Activated CD4-positive, alpha-beta T cell treated with anti-CD3 and anti-CD28 coated beads for 4 hours (primary cell): ENCODE measurements around the gene LITAFD.
"Not testable (repeated sequence)": the region's sequence is repeated elsewhere in the genome, so short reads cannot be mapped to it uniquely, and the experiment has no call there.

ENCODE experiments used
- DNase-seq, 2 donors: peaks; one replicate each; pipeline ENCODE4 v3.0.0-alpha.2; 2020

The LITAFD gene

DNA sequence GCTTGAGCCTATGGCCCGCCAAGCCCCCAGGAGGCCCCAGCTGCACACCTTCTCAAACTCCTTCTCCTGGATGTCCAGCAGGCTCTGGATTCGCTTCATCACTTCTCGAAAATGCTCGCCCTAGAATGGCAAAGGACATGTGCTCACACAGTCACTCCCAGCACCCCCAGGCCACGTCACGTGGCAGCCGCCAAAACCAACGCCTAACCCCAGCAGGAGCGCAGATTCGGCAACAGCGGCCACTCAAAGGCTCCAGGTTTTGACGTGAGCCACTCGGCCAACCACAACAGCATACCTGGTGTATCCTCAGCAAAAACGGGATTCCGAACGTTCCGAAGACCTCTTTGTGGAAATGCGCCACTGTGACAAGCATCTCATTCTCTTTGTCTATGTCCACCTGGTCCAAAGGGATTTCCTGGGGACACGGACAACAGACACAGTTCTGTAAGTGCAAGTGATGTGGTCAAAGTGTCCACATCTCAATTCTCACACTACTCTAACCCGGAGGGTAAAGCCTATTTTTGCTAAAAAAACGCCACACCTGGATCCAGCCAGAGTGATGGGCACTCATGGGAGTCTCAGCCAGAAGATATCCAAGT, 12.7 kb downstream of the LITAFD start:
- DNase-seq = no peak

DNA sequence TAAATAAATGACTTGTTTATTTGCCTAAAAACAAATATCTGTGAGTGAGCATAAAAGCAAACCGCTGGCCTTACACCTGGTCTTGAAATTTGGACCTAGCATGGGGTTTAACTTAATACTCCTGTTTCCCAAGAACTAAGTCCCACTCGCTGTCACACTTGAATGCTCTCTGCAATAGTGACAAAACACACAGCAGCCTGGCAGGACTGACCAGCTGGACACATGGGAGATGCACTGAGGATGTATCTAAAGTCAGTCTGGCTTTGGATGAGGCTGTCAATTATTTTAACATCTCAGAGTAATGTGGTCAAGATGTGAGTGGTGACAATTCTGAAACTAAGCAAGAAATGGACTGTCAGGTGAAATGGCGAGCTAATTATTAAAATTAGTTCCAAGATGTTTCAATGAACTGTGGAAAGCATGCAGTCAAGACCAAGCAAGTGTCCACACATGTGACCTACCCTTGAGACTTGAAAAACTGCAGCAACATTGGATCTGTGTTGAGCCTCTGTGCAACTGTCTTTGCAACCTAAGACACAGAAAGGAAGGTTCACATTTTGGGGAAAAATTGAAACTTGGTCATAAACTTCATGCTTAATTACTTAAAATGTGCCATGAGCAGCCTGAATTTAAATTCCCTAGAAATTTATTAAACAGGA, 16.6 kb downstream of the LITAFD start:
- DNase-seq = no peak

DNA sequence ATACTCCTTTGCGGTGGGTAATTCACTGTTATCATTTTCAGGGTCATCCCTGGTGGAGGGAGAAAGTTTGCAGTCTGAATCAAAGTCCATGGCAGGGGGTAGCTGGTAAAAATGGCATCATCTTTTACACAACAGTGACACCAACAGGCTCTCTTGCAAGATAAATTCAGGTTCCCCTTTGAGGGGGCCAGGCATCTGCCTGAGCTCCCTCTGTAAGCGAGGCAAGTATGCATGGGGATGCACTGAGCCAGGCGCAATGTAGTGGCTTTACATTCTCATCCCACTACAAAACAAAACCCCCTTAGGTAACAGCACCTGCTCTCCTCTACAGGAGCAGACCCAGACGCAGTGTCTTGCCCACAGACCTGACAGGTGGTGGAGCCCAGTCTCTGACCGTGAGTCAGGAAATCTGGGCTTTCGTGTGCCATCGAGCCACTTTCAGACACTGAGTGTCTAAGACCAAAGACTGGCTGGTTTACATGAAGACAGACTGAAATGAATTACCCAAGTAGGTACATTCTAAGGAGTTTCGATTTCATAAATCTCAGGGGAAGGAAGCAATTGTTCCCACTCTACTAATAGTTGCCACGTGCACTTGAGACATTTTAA, 17.7 kb downstream of the LITAFD start:
- no peak for DNase-seq

DNA sequence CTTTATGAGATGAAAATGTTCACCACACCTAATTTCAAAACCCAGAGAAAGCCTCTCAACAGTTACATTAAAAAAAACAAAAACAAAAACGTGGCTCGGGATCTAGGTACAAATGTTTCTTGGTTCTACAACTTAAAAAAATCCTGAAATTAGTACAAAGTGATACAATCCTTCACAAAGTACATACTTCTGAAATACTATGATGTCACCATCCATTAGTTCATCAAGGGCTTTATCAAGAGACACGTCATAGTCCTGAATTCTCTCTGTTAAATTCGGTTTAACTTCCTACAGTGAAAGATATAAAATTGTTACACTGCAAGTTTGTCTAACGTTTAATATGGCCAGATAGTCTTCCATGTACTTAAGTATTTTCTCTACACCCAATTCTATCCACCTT, 18.2 kb downstream of the LITAFD start:
- DNase-seq = no peak

DNA sequence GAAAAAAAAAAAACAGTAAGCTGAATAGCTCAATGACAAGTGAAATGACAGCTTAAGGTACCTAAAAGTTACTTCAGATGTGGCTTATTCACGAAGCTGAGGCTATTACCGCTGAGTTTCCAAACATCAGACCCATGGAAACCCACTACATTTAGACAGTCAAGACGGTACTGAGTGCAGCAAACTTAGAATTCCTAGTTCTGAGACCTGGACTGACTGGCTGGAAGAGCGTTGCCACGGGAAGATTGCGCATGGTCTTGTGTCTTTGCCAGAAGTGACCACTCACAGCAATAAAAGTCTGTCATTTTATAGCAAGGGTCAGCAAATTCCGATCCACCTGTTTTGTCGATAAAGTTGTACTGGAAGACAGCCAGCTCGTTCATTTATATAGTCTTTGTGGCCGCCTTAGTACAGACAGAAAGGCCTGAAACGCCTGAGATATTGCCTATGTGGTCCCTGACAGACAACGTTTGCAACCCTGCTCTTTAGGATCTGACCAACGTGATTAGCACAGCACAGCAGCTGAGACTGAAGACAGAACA, 19.2 kb downstream of the LITAFD start:
- DNase-seq = no peak

DNA sequence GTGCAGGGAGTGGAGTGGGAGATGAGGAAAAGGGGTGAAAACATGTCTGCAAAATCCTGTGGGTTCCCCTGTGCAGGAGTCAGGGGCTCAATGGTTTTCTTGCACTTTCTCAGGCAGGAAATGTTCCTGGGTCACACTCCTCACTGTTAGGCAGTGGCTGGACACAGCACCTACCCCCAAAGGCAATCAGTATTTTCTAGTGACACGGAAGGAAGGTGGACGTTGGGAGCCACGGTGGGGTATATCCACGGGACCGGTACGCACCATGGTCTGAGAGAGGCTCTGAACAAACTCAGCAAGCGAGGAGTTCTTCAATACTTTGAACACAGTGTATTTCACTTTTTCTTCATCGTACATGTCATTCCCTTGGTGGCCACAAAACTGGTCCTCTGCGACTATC, 20.9 kb downstream of the LITAFD start:
- no peak for DNase-seq

DNA sequence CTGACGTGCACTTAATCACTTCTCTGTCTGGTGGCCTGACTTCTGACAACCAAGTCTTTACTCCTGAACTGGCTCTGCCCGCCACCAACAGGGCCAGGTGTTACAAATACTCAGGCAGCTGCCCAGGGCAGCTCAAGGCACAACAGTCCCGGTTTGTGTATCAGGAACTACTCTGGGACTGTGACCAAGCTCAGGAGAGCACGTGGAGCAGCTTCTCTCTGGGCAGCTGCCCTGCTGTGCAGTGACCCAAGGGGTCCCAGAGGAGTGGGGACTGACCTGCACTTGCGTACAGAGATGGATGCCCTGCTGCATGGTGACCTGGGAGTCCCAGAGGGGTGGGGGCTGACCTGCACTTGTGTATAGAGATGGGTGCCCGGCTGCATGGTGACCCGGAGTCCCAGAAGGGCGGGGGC, 21.9 kb downstream of the LITAFD start:
- no peak for DNase-seq

DNA sequence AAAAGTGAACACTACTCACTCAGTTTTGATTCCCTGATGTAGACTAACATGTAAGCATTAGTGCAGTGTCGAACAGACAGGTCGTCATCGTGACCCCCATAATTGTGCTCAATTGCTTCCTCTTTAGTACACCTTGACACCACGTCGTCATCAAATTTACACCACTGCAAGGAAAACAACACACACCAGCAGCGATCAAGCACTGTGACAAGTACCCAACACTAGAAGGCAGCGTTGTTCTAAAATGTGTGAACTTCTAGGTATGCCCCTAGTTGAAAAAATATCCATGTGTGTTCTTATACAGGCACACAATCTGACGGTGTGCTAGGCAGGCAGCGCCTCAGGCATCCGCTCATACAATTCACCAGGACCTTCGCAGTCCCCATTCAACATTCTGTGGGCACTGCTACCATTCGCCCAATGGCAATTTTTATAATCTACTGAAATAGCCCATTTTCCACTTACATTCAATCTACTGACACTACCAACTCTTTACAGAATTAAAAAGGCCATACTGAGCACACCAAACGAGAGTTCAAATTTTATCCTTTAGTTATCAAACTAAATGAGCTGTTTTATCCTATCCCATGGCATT, 23.1 kb downstream of the LITAFD start:
- DNase-seq = no peak

DNA sequence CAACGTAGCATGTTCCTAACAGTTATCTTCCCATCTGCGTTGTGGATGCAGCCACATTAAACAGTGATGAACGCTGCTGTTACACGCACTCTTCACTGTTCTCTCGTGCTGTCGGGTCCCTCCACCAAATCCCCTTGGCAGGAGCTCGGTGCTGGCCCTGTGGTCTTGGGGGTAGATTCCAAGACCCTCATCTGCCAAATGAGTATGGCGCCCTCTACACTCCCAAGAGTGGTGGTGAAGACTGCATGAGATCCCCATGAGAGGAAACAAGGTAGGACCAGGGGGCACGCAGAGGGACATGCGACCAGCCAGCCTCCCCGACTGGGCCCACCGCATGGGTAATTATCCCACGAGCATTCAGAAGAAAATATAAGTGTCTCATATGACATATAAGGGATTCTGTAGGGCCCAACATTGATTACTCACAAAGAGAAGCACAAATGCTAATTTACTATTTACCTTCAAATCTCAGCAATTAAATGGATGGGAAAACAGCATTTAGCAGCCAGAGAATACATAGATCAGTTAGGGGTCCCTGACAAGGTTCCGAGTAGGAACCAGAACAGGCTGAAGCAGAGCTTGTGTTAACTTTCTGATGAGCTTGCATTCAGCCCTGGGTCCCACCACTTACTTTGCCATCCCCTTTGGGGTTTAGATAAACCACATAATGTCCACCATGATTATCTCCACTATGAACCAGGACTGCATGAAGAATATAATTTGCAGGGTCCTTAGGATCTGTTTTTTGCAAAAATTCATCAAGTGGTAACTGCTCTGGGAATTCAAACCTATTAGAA, 23.8 kb downstream of the LITAFD start:
- DNase-seq = no peak

DNA sequence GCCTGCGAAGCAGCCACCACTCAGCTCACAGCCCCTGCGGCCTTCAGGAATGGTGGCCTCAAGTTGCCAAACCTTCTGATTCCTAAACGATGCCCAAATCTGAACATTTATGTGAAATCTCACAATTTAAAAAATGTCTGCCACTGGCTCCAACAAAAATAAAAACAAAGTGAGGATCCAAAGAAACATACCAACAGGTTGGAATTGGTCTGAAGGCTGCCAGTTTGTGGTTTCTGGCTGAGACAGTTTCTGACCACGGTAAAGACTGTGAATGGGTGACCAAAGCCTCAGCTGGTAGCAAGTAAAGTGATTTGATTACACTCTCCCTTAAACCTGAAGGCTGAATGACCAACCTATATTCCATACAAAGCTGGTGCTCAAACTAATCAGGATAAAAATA, 24.9 kb downstream of the LITAFD start:
- no peak for DNase-seq

DNA sequence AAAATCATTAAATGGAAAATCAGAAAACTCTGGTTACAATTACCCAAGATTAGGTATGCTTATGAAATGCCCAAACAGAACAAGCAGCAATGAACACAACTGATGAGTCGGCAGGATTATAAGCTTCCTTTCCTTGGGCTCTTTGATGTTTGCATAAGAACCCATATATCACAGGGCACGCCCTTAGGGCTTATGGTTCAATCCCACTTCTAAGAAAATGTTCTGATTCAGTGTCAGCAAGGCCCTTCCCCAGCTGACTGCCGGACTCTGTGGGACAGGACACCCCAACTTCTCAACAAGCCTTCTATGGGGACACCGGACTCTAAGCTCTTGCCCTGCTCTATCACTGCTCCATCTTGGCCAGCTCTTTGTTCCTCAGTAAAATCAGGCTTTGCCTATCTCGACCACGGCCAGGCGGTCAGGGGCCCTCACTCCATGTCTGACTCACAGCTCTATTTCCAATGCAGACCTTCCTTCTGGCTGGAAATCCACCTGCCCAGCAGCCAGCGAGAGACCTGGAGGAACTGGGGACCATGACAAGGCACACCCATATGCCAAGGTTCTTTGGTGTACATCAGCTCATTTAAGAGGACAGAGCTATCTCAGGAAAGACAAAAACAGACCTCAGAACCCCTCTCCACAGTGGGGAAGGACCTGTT, 26.8 kb downstream of the LITAFD start:
- DNase-seq = no peak

DNA sequence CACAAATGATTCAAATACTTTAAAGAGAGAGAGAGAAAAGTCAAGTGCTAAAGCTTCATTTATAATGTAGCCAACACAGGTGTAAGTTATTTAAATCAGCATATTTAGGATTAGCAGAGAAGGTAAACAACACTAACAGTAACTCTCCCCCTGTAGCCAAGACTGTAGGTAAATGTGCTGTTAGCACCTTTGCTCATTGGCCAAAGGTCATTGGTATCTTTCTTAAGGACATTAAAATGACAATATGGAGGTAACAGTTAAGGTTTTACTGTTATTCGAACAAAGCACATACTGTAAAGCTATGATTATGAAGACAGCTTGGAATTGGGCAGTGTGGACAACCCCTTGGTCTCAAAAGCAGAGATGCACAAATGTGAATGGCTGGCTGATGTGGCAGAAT, 28.7 kb downstream of the LITAFD start:
- no peak for DNase-seq

DNA sequence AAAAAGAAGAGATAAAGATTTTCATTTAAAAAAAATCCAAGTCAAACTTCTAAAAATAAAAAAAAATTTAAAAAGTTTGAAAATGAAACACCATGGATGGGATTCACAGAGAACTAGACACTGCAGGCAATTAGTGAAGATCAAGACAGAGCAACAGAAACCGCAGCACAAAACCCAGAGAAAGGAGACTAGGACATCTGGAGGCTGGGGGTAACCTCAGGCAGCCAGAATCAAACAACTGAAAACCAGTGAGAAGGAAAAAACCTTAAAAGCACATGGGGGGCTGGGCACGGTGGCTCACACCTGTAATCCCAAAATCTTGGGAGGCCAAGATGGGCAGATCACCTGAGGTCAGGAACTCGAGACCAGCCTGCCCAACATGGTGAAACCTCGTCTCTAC, 30.6 kb downstream of the LITAFD start:
- no peak for DNase-seq

DNA sequence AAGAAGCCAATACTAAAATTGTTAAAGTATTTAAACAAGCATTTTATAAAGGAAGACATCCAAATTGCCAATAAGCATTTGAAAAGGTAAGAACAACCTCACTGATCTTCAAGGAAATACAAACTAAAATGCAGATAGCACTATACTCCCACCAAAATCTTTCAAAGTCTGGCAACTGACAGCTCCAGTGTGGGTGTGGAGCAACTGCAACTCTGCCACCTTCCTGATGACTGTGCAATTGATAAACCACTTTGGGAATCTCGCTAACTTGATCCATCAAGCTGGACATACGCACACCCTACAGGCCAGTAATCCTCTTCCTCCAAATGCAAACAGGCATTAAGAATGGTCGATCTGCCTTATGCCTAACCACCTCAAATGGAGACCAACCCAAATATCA, 31.9 kb downstream of the LITAFD start:
- DNase-seq = no peak

DNA sequence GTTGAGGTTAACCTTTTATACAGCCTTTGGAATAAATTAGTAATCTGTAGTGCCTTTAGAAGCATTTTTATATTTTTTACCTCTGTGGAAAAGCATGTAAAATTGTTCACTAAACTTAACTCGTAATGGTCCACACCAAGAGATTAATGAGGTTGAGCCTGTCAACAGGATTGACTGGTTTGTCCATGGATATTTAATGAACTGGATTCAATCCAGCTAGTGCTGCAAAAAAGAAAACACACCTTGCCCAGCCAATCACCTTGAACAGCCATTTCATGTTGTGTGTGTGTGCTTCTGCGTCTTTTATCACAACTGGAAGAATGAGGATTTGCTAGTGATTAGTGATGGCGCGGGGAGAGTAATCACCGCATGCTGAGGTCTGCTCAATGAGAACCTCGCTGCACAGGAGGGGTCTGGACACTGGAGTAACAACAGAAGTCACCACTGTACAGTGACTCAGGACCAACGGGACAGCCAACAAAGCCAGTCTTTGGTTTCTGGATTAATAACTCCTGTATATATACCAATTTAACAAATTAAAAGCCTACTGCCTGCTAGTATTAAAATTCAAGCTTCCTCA, 33.7 kb downstream of the LITAFD start:
- no peak for DNase-seq

DNA sequence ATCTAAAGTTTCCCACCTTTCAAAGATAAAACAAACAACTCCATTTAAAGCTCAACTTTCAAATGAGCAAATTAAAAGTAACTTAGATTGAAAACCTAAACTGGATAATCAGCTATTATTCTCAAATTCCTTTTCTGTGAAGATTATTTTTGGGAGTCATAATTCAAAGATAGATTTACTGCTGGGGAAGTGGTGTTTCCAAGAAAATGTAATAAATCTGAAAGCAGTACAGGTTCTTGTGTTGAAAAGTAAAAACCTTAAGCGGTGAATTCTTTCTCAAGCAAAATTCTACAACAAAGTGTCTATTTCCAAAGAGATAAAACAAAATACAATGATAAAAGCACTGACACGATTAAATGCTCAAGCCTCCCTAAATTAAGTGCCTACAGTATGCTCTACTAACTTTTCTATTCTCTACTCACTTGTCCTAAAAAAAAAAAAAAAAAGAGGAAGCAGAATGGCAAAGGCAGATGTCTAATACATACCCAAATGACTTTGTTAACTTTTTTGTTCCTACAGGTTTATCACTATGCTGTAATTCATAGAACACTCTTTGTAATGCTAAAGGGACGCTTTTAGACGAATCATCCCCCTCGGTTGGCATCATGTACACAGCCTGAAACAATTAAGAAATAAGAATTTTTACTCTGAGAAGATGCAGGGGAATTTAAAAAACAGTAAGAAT, 34.5 kb downstream of the LITAFD start:
- DNase-seq = no peak

DNA sequence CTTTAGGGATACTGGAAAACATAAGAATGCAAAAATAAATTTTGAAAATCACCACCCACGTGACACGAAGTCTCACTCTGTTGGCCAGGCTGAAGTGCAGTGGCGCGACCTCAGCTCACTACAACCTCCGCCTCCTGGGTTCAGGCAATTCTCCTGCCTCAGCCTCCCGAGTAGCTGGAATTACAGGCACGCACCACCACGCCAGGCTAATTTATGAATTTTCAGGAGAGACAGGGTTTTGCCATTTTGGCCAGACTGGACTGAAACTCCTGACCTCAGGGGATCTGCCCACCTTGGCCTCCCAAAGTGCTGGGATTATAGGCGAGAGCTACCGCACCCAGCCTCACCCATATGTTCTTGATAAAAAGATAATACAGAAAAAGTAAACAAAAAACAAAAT, 35.2 kb downstream of the LITAFD start:
- DNase-seq = not testable (repeated sequence)

DNA sequence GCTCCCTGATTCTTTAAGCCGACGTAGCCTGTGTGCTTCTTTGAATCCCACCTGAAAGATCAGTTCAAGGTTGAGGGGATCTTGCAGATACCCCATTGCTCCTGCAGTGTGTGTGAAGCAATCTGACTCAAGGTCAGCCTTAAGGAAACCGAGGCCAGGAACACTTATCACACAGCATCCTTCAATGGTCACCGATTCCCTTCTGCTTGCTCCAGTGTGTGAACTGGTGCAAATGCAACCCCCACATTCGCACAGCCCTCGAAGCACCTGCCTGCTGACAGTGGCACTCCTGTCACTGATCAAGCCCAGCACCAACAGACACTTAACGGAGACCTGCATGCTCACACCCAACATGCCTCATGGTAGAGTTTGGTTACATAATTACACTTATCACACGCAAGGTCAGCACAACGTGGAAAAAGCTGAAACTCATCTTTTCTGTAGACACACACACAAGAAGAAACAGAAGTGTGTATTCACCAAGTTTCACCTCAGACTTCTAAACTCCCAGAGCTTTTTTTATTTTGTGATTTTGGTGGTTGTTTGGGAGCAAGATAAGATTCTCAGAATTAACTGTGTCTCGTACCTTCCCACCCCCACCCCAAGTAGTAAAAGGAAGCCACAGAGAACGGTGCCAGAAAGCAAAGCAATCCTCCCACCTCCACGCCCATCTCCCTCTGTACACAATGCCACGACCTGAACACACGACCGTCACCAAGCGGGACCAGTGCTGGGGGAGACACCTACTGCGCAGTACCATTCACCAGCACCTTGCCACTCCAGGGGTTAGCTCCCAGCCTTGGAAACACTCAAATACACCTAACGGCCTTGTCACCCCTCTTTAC, 37.2 kb downstream of the LITAFD start:
- no peak for DNase-seq

DNA sequence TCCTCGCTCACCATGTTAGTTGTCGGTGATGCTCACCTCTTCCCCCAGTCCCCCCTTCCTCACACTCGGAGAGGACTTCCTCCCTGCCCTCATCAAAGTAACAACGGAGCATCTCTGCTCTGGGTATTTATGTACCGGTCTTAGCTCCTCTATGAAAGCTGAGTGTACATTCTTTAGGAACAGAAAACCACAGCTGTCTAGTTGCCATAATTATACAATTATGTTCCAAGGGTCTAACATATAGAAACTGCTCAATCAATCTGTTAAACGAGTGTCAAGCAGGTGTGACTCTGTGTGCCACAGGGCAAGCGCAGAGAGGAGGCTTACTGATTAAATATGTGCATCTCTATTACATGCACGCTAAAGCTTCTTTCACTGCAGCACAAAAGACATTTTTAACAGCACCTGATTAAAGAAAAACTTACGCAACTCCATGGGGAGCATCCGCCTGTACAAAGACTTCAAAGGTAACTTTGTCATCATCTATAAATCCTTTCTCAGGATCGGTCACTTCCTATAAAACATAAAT, 37.8 kb downstream of the LITAFD start:
- no peak for DNase-seq

DNA sequence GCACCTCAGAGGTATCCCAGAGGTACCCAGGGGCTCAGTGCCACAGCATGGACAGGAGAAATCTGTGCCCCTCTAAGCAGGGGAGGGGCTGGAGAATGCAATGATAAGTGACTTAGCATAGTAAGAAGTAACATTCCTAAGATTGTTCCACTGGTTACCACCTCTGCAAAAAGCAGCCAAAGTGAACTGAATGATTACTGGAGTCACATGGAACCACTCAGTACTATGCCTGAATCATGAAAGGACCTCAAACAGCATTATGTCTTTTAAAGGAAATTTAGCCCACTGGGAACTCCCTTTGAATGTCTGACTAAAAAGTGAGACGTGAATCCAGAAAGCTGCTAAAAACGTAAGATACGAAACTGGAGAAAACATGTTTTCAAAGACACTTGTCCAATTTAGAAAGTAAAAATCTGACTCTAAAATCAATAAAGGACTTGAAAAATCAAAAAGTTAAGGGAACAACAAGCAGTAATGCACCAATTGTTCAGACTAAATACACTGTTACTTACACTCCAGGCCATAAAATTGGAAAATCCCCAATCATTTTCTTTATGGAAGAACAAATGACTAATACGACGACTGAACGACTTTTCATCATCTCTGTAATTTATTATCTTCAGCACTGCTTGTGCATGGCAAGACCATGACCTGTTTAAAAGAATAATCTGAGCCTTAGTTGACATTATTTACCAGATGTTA, 38.6 kb downstream of the LITAFD start:
- DNase-seq = no peak
